Epidermal melanocyte (primary cell): ENCODE results near the gene TSKS.
A peak's percentile ranks its signal among the peaks of the same experiment; 100 is the strongest.
"Not testable (repeated sequence)": the region's sequence is repeated elsewhere in the genome, so short reads cannot be mapped to it uniquely, and the experiment has no call there.

Source experiments
- DNase-seq: peaks from one replicate; pipeline ENCODE4 v3.0.0; 2011; ENCODE audit warnings: low spot score; ENCODE audit not compliant: insufficient read length

TSKS gene

DNA sequence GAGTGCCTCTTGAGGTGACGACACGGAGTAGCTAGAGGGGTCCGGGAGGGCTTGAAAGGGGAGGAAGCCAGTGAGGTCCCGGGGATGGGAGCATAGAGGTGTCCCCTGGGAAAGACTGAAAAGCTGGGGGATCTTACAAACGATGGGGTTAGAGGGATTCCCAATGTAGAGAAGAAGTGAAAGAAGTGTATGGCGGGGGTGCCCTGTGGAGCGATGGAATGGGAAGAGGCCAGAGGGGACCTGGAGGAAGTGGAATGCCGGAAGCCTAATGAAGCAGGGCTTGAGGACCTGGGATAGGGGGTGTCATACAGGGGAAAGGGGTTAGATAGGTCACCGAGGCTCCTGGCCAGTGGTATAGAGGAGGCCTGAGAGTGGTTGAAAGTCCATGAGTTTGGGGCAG, 4.3 kb upstream of the TSKS start:
- DNase-seq, result no peak

DNA sequence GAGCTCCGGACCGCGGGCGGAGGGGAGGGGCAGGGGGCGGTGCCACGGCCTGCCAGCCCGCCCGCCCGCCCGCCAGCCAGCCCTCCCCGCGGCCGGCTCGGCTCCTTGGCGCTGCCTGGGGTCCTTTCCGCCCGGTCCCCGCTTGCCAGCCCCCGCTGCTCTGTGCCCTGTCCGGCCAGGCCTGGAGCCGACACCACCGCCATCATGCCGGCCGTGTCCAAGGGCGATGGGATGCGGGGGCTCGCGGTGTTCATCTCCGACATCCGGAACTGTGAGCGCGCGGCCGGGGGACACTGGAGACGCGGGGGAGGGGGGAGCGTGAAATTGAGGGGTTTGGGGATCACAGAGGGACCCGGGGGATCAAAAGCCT, 3.8 kb upstream of the TSKS start, which contains the start of gene AP2A1:
Gene AP2A1 (plus strand): TSS at position 72 of the 370 bp plus-strand sequence. CDS start 133 bp downstream, at position 205.
- DNase-seq, result no peak

DNA sequence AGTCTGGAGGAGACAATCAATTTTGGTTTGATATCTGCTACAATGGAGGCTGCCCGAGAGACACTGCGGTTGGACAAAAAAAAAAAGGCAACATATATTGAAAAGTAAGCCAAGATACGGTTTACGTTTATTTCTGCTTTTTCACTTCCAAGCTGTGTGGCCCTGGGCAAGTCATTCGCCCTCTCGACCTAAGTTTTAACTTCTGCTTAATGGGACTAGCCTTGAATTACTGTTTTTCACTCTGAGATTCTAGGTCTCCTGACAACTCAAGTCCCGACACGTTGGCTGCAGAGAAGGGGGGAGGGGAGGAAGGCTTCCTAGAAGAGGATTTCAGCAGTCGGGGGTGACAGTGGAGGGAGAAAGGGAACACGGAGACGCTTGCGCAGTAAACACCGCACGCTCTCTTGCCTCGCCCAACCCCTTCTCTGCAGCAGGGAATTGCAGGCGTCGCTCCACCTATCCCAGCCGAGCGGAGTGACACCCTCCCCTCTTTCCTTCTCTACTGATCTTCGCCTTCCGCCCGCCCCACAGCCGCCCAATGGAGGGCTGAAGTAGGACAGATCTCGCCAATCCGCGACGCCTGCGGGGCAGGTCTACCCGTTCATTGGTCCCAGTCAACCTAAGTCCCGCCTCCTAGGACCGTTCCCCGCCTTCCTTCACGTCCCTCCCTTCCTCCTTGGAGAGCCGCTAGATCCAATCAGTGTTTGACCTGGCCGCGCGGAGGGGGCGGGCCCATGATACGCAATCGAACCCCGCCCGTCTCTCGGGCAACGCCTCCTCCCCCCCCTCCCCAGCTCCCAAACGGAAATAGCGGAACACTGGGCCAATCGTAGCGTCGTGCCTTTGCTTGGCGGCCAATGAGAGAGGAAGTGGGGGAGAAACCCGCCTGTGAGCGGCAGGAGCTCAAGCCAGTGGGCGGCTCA, 3.2 kb upstream of the TSKS start:
- peak; percentile 98 for DNase-seq

DNA sequence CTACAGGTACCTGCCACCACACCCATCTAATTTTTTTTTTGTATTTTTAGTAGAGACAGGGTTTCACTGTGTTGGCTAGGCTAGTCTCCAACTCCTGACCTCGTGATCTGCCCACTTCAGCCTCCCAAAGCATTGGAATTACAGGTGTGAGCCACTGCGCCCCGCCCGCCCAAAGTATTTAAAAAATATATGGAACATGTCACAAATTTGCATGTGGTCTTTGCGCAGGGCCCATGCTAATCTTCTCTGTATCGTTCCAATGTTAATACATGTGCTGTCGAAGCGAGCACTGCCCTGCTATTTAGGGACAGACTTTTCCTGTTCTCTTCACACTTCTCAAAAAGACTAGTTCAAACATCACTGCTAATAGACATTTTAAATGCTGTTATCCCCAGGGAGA, 1.2 kb upstream of the TSKS start:
- DNase-seq, result no peak

DNA sequence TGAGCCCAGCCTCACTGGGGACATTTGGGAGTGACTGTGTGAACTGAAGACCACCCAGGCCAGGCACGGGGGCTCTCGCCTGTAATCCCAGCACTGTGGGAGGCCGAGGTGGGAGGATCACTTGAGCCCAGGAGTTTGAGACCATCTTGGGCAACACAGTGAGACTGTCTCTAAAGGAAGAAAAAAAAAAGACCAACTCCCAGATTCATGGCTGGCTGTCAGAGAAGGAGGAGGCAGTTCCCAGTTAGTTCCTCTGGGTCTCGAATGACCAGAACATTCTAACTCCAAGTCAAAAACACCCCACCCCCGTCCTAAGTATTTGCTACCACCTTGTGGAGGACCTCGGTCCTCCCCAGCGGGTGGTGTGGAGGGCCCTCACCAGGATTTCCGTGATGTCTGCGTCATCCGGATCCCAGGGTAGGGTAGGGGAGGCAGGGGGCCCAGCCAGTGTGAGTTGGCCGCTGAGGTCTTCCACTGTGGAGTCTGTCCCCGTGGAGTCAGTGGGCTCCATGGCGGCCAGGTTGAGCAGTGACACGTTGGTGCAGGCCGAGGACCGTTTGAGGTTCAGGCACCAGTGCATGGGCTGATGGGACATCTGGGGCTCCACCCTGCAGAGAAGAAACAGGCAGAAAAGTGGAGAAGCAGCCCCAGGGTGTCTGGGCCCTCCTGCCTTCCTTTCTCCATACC, 1.3 kb downstream of the TSKS start:
- no peak for DNase-seq

DNA sequence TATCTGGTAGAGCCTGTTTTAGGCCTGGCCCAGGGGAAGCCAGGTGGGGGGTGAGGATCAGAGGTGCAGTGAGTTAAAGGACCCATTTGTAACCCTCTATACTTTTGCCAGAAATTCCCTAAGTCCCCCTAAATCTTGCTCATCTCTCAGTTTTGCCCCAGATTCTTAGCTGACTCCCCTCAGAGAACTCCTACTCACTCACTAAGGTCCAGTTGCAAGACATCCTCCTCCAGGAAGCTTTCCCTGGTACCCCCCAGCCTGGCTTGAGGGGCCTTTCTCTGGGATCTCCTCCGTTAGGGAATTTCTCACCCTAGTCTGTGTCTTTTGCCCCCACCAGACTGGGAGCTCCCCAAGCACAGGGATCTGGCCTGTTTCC, 1.9 kb downstream of the TSKS start:
- DNase-seq, result no peak

DNA sequence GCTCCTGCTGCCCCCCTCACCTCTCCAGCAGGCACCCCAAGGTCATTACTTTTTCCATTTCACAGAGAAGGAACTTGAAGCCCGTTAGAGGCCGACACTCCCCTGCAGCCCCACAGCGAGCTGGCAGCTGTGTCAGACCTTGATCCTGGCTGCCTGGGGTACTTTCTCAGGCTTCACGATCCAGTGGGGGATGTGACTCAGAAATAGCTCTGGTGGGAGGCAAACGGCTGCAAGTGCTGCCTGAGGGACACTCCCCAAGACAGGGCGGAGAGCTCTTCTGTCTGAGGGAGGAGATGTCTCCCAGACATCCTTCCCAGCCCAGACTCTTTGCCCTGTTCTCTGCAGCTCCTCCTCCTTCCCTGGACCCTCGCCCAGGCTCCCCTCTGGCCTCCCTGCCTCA, 4.8 kb downstream of the TSKS start:
- no peak for DNase-seq

DNA sequence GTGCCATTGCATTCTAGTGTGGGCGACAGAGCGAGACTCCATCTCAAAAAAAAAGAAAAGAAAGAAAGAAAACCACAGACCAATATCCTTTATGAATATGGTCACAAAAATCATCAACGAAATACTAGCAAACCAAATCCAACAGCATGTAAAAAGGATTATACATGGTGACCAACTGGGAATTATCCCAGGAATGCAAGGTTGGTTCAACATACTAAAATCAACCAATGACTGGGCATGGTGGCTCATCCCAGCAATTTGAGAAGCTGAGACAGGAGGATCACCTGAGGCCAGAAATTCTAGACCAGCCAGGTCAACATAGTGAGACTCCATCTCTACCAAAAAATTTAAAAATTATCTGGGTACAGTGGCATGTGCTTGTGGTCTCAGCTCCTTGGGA, 7.2 kb downstream of the TSKS start:
- no peak for DNase-seq

DNA sequence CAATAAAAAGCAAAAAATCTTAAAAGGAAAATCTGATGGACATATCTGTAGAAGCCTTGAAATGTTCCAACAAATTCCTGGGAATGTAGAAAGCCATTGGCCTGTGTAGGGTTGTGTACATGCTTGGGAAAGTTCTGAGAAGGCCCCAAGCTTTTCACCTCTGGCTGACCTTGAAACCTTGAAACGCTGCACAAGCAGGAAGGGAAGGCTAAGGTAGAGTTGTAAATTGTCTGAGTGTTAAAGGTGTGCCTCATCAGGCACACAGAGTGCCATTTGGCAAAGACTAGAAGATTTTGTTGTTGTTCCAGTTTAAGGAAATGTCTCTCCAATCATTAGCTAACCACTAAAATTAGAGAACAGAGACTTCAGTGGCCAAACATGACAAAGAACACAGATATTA, 10.4 kb downstream of the TSKS start:
- DNase-seq, result no peak

DNA sequence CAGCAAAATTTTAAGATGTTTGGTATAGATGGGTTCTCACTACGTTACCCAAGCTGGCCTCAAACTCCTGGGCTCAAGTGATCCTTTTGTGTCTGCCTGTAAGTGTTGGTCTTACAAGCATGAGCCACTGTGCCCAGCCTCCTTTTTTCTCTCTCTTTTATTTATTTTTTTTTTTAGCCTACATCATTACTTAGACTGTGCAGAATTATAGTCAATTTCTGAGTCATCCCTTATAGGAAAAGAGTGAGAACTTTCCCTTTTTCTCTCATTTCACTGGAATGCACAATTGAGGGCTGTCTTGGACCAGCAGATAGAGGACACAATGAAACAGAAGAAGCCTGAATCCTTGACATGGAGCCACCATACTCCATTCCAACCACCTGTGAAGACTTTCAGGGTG, 13.3 kb downstream of the TSKS start:
- DNase-seq, result no peak

DNA sequence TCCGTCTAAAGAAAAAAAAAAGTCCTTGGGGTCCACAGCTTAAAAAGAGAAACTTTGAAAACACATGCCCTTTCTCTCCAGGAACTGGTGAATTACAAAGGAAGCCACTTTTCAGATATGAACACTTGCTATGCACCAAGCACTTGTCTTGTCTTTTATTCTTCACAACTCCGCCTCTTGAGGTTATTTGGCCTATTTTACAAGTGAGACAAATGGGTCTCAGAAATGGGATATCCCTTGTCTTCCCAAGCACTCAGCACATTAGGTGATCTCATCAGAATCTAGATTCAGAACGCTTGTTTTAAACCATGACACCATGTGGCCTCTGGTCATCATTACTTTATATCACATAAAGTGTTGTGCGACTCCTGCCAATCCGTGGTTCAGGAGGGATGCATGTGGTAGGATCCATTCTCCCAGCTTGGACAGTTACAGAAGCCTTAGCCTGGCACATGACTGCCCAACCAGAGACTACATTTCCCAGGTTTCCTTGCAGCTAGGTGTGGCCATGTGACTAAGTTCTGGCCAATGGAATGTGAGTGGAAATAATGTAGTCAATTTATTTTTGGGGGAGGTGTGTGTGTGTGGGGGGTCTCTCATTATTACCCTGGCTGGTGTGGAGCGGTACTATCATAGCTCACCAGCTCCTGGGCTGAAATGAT, 13.9 kb downstream of the TSKS start:
- DNase-seq, result no peak

DNA sequence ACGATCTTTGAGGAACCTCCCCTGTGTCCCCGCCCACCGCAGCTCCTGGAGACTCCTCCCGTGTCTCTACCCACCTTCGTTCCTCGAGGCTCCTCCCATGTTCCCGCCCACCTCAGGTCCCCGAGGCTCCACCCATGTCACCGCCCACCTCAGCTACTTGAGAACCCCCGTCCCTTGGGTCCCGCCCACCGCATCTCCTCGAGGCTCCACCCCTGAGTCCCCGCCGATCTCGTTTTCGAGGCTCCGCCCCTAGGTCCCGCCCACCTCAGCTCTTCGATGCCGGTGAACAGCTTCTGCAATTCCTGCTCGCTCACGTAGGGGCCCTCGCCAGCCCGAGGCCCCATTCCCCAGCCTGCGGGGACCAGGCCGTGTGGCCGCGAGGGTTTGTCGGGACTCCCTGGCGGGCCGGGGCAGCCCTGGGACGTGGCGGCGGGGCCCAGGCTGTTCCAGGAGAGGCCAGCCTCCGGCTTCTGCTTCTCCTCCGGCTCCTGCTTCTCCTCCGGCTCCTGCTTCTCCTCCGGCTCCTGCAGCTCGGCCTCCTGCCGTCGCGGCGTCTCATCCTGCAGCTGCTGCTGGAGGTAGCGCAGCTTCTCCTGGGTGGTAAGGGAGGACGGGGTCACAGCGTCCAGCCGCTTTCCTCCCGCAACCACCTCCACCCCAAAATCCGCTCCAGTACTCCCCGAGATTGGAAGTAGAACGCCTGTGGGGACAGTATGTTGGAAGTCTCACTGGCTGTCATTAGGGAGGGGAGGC, 16.7 kb downstream of the TSKS start:
- no peak for DNase-seq

DNA sequence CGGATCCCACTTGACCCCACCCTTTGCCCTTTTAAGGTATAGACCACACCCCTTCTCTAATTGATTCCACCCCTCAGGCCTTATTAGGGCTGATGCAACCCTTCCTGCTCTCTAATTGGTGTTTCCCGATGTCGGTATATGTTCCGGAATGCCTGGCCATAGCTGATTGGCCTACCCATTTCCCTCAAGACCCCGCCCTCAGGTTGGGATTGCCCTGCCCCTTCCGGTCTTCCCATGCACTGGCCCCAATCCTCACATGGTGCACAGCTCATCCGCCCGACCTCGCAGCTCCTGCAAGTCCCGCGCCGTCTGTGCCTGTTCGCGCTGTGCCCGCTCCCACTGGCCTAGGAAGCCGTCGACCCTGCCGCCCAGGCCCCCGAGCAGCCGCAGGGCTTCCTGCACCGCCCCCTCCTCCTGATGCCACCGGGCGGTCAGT, 18.1 kb downstream of the TSKS start:
- no peak for DNase-seq

DNA sequence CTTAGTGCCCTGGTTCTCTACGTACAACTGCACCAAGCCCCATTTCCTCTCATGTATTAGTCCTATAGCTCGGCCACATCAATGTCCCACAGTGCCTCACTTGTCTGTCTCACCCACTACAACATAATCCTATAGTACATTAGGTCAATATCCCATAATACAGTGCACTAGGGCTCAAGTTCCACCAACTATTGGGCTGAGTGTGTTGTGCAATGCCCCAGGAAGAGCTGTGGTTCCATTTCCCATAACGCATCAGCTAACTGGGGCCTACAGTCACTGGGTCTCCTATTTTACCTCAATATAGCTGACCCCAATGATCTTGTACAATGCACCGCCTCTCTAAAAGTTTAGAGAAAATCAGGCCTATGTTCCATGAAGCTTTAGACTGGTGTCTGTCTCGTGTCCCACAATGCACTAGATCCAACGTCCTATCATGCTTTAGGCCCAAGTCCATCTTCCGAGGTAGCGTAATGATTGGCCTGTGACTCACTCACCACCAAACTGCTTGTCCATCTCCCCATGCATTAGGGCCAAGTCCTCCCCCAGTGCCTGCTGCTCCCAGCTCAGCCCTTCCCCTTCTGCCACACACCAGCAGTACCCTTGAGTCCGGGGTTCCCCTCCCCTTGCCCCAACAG, 21.8 kb downstream of the TSKS start:
- no peak for DNase-seq

DNA sequence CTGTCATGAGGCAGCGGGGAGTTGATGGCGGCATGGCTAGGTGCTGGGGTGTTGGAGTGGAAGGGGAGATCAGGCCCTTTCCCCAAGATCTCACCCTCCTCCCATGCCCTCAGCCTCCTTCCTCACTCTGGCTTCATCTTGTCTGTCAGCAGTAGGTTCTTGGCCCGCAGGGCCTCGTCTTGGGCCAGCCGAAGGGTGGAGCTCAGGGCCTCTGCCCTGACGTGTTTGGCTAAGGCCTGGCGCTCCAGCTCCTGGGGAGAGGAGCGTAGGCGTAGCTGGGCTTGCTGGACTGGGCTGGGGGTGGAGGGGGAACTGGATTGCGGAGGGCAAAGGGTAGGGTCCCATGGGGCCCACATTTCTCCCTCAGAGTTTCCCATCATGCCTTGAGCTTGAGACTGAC, 23.2 kb downstream of the TSKS start:
- DNase-seq, result no peak

DNA sequence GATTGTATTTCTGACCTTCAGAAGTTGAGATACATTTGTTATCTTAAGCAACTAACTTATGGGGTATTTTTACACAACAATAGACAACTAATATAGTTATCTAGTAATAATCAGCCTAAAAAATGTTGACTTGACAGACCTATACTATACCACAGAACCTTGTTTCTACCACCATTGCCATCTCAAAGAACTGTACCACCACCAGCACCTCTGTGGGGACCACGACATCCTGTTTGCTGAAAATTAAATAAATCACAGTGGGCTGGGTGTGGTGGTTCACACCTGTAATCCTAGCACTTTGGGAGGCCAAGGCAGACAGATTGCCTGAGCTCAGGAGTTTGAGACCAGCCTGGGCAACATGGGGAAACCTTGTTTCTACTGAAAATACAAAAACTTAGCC, 24.0 kb downstream of the TSKS start:
- DNase-seq, result no peak

DNA sequence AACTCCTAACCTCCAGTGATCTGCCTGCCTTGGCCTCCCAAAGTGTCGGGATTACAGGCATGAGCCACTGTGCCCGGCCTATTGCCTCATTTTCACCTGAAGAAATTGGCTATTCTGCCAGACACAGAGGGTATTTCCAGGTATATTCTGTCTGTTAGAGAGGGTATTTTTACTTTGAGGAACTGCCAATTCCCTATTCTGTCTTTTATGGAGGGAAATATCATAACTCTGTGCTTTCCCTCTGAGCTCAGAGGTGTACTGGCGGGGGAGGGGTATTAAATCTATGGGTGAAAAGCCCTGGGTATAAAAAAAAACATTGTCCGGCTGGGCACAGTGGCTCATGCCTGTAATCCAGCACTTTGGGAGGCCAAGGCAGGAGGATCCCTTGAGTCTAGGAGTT, 24.8 kb downstream of the TSKS start:
- no peak for DNase-seq

DNA sequence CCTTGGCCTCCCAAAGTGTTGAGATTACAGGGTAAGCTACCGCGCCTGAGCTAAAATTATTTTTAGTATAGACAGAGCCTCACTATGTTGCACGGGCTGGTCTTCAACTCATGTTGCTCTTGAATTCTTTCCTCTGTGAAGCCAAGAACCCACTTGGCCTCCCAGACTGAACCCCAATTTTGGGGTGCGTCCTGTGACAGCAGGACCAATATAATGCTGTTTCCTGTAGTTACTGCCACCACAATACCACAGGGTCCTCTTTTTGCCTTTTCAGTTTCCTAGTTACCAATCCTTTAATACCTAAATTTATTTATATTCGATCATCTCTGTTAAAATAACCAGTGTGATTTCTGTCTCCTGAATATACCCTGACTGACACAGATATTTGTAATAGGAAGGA, 32.9 kb downstream of the TSKS start:
- no peak for DNase-seq

DNA sequence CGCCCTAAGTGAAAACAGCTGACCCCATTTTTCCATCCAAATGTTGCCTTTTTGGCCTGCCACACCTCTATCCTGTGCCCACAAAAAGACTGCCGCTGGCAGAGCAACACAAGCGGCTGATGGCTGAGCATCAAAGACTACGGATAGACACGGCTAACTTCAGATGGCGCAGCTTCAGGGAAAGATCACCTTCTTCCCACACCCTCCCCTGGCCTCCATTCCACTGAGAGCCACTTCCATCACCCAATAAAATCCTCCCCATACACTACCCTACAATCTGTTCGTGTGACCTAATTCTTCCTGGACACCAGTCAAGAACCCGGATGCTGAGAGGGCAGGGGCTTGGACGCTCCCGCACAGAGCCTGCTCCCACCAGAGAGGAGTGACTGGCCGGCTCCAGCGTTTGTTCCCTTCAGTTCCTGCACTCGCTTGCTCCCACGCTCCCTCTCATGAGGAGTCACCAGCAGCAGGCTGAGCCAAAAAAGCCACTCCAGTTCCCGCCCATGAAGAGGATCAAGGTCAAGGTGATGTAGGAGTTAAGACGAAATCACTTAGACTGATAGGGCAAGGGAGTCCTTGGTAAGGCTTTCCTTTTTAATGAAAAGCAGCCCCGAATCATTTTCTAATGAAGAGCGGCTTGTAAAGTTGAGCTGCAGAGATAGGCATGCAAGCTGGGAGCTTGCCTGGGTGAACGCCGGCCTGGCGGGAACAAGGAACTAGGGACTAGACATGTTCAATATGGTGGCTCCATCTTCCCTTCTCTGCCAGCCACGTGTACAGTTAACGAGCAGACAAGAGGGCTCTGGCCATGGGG, 35.7 kb downstream of the TSKS start:
- no peak for DNase-seq

DNA sequence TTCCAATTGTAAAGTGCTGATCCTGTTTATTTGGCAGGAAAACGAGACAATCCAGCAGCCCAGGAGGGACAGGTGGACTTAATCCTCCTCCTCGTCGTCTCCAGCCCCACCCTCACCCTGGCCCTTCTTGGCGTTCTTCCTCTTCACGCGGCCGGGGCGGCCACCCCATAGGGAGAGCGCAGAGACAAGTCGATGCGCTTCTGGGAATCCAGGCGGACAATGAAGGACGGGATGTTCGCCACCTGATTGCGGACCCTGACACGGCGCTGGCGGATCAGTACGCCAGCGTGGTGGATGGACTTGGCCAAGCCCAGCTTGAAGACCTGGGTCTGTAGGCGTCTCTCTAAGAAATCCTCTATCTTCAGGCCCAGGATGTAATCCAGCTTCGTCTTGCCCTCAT, 43.7 kb downstream of the TSKS start:
- DNase-seq, result not testable (repeated sequence)
